Measurements from ENCODE around the gene GGA1.

GGA1 gene

GRCh38 chr22:37636186-37636948 lies 27.7 kb downstream of the GGA1 start:
- no peak for TF ChIP-seq CREB1 (IDR thresholded peaks at IDR 0.05; ENCODE audit: low read depth)
- peak; percentile 38; the same call in 1 of the 2 replicates for TF ChIP-seq MAX (IDR thresholded peaks at IDR 0.05)

- TF ChIP-seq FOXM1 (IDR thresholded peaks at IDR 0.05; ENCODE audit: borderline replicate concordance, low read depth) (no peak), USF1 (IDR thresholded peaks at IDR 0.05) (peak; percentile 78), TAF1 (IDR thresholded peaks at IDR 0.05; ENCODE audit: low read depth) (no peak)
Measured at GRCh38 chr22:37636949-37637273, 28.3 kb downstream of the GGA1 start.

GRCh38 chr22:37638391-37639069 lies 29.9 kb downstream of the GGA1 start:
- no peak for TF ChIP-seq REST (IDR thresholded peaks at IDR 0.05; ENCODE audit: low read depth)
- TF ChIP-seq MAX (IDR thresholded peaks at IDR 0.05), result no peak
- TF ChIP-seq EGR1 (IDR thresholded peaks at IDR 0.05), result no peak
- no peak for TF ChIP-seq USF1 (IDR thresholded peaks at IDR 0.05)
- no peak for TF ChIP-seq TCF12 (IDR thresholded peaks at IDR 0.05; ENCODE audit: low read depth)
- TF ChIP-seq CREB1 (IDR thresholded peaks at IDR 0.05; ENCODE audit: low read depth), result no peak

- TF ChIP-seq EP300 (IDR thresholded peaks at IDR 0.05; ENCODE audit: borderline replicate concordance) (0 out of 2 replicates have a peak, but pooled peaks have one; percentile 27), TAF1 (IDR thresholded peaks at IDR 0.05; ENCODE audit: low read depth) (0 out of 2 replicates have a peak, but pooled peaks have one; percentile 35), USF1 (IDR thresholded peaks at IDR 0.05) (no peak), ZBTB7A (IDR thresholded peaks at IDR 0.05; ENCODE audit: low read depth) (peak; percentile 82; the same call in 1 of the 2 replicates), EGR1 (IDR thresholded peaks at IDR 0.05) (0 out of 2 replicates have a peak, but pooled peaks have one; percentile 32), TEAD4 (IDR thresholded peaks at IDR 0.05) (no peak), NFIC (IDR thresholded peaks at IDR 0.05) (no peak), MAX (IDR thresholded peaks at IDR 0.05) (no peak; the same call in 1 of the 2 replicates), CREB1 (IDR thresholded peaks at IDR 0.05; ENCODE audit: low read depth) (no peak)
Measured at GRCh38 chr22:37639070-37639760, 30.6 kb downstream of the GGA1 start, which contains the start of gene SH3BP1. SH3BP1 (plus strand) TSS chr22:37639669; CDS start chr22:37639788, 119 bp downstream.

- TF ChIP-seq EP300 (IDR thresholded peaks at IDR 0.05; ENCODE audit: borderline replicate concordance) (no peak), FOXM1 (IDR thresholded peaks at IDR 0.05; ENCODE audit: borderline replicate concordance, low read depth) (no peak)
Measured at GRCh38 chr22:37639771-37640590, 31.3 kb downstream of the GGA1 start.

GRCh38 chr22:37640591-37641560 lies 32.2 kb downstream of the GGA1 start:
- no peak for TF ChIP-seq CREB1 (IDR thresholded peaks at IDR 0.05; ENCODE audit: low read depth)
